ENCODE measurements around the gene PPP1R27.

The PPP1R27 gene

GRCh38 chr17:81819708-81820107, 15.1 kb downstream of the PPP1R27 start:
- no peak for DNase-seq

- no peak for DNase-seq
These were observed 17.1 kb downstream of the PPP1R27 start for GRCh38 chr17:81817758-81818147.

- DNase-seq, result no peak
These were observed 19.2 kb downstream of the PPP1R27 start for GRCh38 chr17:81815646-81815986.

- no peak for DNase-seq
These were observed 19.9 kb downstream of the PPP1R27 start for GRCh38 chr17:81814748-81815645.

- no peak for DNase-seq
These were observed 20.8 kb downstream of the PPP1R27 start for GRCh38 chr17:81813861-81814683.

- no peak for DNase-seq
These were observed 21.5 kb downstream of the PPP1R27 start for GRCh38 chr17:81813371-81813684.

- no peak for DNase-seq
These were observed 22.1 kb downstream of the PPP1R27 start for GRCh38 chr17:81812571-81813370.

GRCh38 chr17:81811705-81812570, 22.9 kb downstream of the PPP1R27 start:
- DNase-seq, result no peak

GRCh38 chr17:81810892-81811704, 23.8 kb downstream of the PPP1R27 start:
- no peak for DNase-seq

GRCh38 chr17:81810476-81810875, 24.4 kb downstream of the PPP1R27 start:
- DNase-seq, result no peak

GRCh38 chr17:81809556-81809998, 25.3 kb downstream of the PPP1R27 start:
- DNase-seq, result no peak

- no peak for DNase-seq
These were observed 25.9 kb downstream of the PPP1R27 start for GRCh38 chr17:81808778-81809555.

- DNase-seq, result no peak
These were observed 27.0 kb downstream of the PPP1R27 start for GRCh38 chr17:81807839-81808238.

- no peak for DNase-seq
These were observed 27.6 kb downstream of the PPP1R27 start for GRCh38 chr17:81807210-81807719.

GRCh38 chr17:81806461-81807209, 28.2 kb downstream of the PPP1R27 start:
- no peak for DNase-seq

- no peak for DNase-seq
These were observed 29.0 kb downstream of the PPP1R27 start for GRCh38 chr17:81805707-81806460.

- no peak for DNase-seq
These were observed 30.1 kb downstream of the PPP1R27 start for GRCh38 chr17:81804559-81805399.

All from stimulated activated CD4-positive, alpha-beta T cell treated with anti-CD3 and anti-CD28 coated beads, Interleukin-4, amount 100 ng/mL, for 1 hour (primary cell).